HG03280 (cell line): ENCODE results near the gene ATP5MK.
"Not testable (repeated sequence)": the region's sequence is repeated elsewhere in the genome, so short reads cannot be mapped to it uniquely, and the experiment has no call there.

ENCODE experiments used
- ATAC-seq: cut with Tn5 transposase; IDR thresholded peaks from one replicate; pipeline ENCODE4 v1.9.1; 2021; ENCODE audit warnings: mild to moderate bottlenecking, moderate library complexity; ENCODE audit not compliant: unreplicated experiment

The ATP5MK gene

DNA sequence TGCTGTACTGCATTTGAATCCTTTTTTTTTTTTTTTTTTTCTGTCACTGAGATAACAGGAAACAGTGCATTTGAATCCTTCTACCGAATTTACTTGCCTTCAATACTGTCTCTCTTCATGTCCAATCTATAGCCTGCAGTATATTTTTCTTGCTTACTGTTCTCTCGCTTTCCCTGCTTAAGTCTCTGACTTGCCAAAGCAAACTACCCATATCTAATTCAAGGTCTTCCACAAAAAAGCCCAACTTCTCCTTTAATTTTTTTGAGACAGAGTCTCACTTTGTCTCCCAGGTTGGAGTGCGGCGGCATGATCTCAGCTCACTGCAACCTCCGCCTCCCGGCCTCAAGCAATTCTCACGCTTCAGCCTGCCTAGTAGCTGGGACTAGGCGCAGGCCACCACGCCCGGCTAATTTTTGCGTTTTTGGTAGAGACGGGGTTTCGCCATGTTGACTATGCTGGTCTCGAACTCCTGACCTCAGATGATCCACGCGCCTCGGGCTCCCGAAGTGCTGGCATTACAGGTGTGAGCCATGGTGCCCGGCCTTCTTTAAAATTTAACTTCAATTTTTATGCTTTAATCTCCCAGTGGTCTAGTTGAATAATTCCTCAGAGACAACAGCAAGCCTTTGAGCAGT lies 1.0 kb upstream of the ATP5MK start:
- no peak for ATAC-seq

DNA sequence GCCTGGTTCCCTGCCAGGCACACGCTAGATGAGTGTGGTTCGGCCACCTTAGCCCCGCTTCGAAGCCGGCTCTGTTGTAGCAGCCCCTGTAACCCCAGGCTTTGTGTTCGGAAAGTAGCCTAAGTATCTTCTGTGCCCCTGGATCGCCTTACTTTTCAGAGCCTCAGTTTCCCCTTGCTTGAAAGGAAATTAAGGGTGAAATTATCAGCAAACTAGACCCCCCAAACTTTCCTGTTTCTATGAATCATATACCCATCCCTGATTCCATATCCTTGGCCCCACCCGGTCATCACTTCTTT lies 463 bp upstream of the ATP5MK start:
- ATAC-seq, result no peak

DNA sequence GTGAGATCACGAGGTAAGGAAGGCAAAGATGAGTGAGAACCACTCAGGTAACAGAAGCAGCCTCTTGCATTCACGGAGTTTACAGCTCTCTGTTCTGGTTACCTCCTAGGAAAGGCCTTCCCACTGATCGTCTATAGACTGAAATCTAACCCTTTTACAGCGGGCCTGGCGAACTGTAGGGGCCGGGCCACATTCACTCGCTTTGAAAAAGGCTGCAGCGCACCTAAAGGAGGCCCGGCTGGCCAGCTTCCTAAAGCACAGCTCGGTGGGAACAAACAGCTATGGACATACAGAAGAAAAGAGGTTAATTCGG lies 565 bp downstream of the ATP5MK start:
- ATAC-seq, result no peak

DNA sequence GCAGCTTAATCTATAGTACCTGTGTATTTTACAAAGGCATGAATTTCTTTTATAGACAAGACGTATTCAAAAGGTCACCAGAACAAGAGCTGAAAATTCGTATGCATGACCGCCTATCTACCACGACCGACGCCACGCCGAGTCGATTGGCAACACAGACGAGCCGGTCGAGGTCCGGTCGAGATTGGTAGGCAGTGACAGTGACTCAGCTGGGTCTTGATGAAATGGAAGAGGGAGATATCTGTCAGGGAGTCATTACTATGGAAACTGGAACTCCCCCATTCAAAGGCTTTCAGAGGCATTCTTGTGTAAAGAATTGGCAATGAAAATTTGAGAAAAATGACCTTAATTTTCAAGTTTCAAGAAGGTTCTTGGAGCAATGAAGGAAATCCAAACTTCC lies 2.1 kb downstream of the ATP5MK start:
- ATAC-seq, result no peak

DNA sequence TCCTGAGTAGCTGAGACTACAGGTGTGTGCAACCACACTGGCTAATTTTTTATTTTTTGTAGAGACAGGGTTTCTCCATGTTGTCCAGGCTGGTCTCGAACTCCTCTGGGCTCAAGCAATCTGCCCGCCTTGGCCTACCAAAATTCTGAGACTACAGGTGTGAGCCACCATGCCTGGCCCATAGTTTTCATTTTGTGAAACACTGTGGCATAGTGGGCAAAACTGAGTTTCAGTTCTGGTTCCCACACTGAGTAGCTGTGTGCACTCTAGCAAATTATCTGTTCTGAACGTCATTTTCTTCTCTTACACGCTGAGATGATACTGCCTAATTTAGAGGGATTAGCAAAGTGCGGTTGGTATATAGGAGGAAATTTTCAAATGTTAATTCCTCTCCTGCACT lies 13.5 kb downstream of the ATP5MK start:
- ATAC-seq, result peak; percentile 48

DNA sequence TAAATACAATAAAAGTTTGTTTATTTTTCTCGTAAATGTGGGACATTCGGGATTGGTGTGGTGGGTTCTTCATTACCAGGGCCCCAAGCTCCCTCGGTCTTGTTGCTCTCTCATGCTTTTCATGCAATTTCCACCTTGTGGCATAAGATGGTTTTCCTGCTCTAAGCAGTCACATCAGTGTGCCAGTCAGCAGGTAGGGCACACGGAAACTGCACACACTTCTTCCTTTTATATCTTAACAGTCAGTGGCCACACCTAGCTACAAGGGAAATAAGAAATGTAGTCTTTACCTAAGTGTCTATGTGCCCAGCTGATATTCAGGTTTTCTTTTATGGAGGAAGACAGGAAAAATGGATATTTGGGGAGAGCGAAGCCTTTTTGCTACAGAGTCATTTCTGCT lies 22.0 kb downstream of the ATP5MK start:
- no peak for ATAC-seq

DNA sequence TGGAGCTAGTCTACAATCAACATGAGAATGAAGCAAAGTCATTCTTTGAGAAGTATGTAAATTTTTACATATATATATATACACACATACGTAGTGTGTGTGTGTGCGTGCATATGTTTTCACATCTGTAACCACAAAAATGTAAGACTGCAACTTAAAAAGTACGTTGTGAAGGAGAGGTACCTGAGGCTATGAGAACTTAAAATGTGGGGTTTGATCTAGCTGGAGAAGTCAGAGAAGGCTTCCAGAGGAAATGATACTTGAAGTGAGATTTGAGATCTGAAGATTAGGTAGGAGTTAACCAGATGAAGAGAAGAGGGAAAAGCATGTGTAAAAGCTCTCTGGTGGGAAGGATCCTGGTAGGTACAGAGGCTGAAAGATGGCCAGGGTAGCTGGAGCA lies 22.7 kb downstream of the ATP5MK start:
- ATAC-seq, result no peak

DNA sequence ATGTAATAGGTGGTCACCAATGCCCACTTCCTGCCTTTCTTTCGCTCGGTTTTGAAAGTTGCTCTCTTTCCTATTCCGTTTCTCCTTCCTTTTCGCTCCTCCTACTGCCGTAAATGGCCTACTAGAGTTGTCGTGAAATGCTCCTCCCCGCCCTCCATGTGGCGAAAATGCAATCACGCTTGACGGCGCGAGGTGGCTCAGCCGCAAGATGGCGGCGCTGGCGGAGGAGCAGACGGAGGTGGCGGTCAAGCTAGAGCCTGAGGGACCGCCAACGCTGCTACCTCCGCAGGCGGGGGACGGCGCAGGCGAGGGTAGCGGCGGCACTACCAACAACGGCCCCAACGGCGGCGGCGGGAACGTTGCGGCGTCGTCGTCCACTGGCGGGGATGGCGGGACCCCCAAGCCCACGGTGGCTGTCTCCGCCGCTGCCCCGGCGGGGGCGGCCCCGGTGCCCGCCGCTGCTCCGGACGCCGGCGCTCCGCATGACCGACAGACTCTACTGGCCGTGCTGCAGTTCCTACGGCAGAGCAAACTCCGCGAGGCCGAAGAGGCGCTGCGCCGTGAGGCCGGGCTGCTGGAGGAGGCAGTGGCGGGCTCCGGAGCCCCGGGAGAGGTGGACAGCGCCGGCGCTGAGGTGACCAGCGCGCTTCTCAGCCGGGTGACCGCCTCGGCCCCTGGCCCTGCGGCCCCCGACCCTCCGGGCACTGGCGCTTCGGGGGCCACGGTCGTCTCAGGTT lies 28.3 kb downstream of the ATP5MK start, which contains the start of gene TAF5:
TAF5 (plus strand) TSS at position 195 of the 737 bp plus-strand sequence; CDS start at position 209, 14 bp downstream.
- peak; percentile 61 for ATAC-seq

DNA sequence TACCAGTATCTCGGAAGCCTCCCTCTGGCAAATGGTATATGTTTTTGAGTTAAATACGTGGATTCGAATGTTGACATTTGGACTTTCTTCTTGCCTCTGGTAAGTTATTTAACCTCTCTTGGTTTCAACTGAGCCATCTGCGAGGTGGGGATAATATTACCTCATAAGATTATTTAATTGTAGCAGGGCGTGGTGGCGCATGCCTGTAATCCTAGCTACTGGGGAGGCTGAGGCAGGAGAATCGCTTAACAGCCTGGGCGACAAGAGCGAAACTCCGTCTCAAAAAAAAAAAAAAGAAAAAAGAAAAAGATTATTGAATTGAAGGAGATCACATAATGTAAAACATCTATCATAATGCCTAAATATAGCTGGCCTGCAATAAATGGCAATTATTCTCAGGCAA lies 28.9 kb downstream of the ATP5MK start:
- ATAC-seq, result no peak

DNA sequence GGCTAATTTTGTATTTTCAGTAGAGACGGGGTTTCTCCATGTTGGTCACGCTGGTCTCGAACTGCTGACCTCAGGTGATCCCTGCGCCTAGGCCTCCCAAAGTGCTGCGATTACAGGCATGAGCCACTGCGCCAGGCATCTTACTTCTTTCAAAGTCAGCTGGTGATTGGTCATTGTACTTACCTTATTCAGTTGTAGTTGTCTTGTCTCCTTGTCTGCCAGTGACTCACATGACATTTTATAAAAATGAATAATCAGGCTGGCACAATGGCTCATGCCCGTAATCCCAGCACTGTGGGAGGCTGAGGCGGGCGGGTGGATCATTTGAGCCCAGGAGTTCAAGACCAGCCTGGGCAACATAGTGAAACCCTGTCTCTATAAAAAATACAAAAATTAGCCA lies 35.5 kb downstream of the ATP5MK start:
- not testable (repeated sequence) for ATAC-seq

DNA sequence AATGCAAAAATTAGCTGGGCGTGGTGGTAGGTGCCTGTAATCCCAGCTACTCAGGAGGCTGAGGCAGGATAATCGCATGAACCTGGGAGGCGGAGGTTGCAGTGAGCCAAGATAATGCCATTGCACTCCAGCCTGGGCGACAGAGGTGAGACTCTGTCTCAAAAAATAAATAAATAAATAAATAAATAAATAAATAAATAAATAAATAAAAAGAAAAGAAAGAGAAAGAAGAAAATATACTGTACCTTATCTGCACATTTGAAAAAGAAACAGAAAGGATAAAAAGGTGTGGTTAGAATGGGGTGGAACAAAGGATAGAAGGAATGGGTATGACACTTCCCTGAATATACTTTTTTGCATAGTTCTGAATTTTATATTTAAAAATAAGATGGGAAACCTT lies 36.8 kb downstream of the ATP5MK start:
- not testable (repeated sequence) for ATAC-seq

DNA sequence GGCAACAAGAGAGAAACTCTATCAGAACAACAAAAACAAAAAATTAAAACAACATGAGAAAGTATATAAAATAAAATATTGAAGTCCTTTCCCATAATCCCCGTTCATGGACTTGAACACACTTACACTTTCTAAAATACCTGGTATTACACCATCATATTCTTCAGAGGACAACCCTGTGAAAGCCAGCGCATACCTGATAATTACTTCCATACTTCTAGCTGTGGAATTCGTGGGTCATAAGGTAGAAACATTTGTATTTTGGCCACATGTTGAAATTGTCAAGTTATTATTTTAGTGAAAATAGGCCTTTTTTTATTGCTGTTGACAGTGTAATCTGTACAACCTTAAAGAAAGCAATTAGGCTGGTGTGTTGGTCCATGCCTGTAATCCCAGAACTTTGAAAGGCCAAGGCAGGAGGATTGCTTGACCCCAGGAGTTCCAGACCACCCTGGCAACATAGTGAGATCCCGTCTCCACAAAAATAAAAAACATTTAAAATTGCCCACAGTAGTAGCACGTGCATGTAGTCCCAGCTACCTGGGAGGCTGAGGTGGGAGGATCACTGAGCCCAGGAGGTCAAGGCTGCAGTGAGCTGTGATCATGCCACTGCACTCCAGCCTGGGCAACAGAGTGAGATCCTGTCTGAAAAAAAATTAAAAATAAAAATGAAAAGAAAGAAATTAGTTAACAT lies 40.2 kb downstream of the ATP5MK start:
- no peak for ATAC-seq

DNA sequence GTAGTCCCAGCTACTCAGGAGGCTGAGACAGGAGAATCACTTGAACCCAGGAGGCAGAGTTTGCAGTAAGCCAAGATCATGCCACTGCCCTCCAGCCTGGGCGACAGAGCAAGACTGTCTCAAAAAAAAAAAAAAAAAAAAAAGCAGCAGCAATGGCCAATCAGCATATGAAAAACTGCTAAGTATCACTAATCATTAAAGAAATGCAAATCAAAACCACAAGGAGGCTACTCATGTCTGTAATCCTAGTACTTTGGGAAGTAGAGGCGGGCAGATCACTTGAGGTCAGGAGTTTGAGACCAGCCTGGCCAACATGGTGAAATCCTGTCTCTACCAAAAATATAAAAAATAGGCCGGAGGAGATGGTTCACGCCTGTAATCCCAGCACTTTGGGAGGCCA lies 41.7 kb downstream of the ATP5MK start:
- not testable (repeated sequence) for ATAC-seq

DNA sequence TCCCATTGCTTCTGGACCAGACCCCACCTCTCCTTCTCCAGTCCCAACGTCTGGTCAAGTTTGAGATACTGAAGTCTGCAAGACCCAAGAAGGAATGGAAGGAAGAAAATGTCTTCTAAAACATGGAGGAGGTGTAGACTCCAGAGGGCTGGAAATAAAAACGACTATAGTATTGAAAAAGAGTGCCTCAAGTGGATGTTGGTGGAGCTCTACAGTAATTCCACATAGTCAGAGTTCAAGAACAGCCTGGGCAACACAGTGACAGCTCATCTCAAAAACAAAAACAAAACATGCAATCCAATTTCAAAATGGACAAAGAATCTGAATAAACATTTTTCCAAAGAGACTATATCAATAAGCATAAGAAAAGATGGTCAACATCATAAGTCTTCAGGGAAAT lies 43.0 kb downstream of the ATP5MK start:
- ATAC-seq, result no peak

DNA sequence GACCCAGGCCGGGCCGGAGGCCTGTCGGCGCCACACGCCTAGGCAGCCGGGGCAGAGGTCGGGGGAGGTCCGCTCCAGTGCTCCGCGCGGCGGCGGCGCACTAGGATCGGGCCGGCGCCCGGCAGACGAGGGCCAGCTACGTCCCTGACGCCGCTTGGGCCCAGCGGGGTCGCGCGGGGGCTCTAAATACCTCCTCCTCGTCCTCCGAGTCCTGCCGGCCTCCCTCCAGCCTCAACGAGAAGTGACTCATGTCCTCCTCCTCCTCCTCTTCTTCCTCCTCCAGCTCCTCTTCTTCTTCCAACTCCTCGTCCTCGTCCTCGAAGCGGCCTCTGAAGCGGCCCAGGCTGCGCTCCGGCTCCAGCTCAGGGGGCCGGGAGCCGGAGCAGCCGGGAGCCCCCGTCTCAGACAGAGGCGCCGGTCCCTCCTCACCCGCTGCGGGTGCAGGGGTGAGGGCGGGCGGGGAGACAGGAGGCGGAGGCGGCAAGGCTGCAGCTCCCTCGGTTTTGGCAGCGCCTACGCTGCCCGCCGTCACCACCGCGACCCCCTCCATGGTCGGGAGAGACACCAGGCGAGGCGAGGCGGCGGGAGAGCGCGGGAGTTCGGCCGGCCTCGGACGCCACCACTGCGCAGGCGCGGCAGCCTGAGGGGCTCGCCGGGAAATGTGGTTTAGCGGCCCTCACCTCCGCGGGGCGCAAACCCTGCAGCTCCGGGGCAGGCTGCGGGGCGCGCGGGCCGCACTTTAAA lies 45.6 kb downstream of the ATP5MK start, which contains the start of gene PCGF6:
PCGF6 (minus strand) TSS at position 624 of the 744 bp plus-strand sequence; CDS start at position 550, 74 bp downstream.
- ATAC-seq, result peak; percentile 76

DNA sequence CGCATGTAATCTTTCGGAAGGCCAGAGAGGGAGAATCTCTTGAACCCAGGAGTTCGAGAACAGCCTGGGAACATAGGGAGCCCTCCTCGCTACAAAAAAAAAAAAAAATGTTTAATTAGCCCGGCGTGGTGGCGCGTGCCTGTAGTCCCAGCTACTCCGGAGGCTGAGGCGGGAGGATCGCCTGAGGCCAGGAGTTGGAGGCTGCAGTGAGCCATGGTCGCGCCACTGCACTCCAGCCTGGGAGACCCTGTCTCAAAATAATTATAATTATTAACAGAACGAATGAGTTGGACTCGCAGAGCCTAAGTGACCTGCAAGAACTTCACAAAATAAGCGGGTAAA lies 46.1 kb downstream of the ATP5MK start:
- no peak for ATAC-seq
